Esophagus (tissue), 2 donors: ENCODE data around the gene EXOSC5. TPM values are rescaled to one million over a fixed set of nuclear protein-coding genes. Genes with fewer than 3 reads are reported as not detected.
"Not testable (repeated sequence)": the region's sequence is repeated elsewhere in the genome, so short reads cannot be mapped to it uniquely, and the experiment has no call there.

Source experiments
- H3K27ac ChIP-seq, 2 donors: one replicate each; pipeline ENCODE4 v1.5.1; 2013; ENCODE audit warnings: low read depth in 2 of 2, mild to moderate bottlenecking in 2 of 2, inconsistent platforms in 1 of 2, low read length in 1 of 2, moderate library complexity in 1 of 2
- H3K27me3 ChIP-seq, 2 donors: one replicate each; pipeline ENCODE4 v1.6.1; 2013; ENCODE audit warnings: low read length in 2 of 2, control low read depth in 1 of 2, mild to moderate bottlenecking in 1 of 2; ENCODE audit not compliant: insufficient read depth in 2 of 2, control insufficient read depth in 1 of 2
- H3K36me3 ChIP-seq, 2 donors: one replicate each; pipeline ENCODE4 v1.6.1; 2013; ENCODE audit warnings: low read length in 1 of 2; ENCODE audit not compliant: control insufficient read depth in 2 of 2, insufficient read depth in 2 of 2
- H3K4me1 ChIP-seq, 2 donors: one replicate each; pipeline ENCODE4 v1.6.1; 2013; ENCODE audit warnings: low read length in 1 of 2; ENCODE audit not compliant: control insufficient read depth in 2 of 2, insufficient read depth in 2 of 2
- H3K4me3 ChIP-seq, 2 donors: one replicate each; pipeline ENCODE4 v1.5.1; 2013; ENCODE audit warnings: low read length in 2 of 2, mild to moderate bottlenecking in 2 of 2, low read depth in 1 of 2, moderate library complexity in 1 of 2
- H3K9me3 ChIP-seq, 2 donors: one replicate each; pipeline ENCODE4 v1.6.1; 2013; ENCODE audit warnings: mild to moderate bottlenecking in 2 of 2, low read depth in 1 of 2, low read length in 1 of 2, moderate library complexity in 1 of 2; ENCODE audit not compliant: control insufficient read depth in 2 of 2, insufficient read depth in 1 of 2
- WGBS, 2 donors: extraction: QIAGEN DNeasy Blood & Tissue Kit; methylation state at CpG; one replicate each; pipeline ENCODE4 v1.1.7; 2013; 5-methylcytosine and 5-hydroxymethylcytosine counted together
- polyA plus RNA-seq, 2 donors: library from polyadenylated mRNA; stranded (reverse); fragments of 200-250 nt; gene quantifications; one replicate each; pipeline ENCODE4 v1.2.3, GENCODE V29; 2013
- donor health status: healthy with polysubstance abuse.
- donor health status: Bipolar disorder and iron deficiency.

The EXOSC5 gene
- polyA plus RNA-seq, 2 donors, result 26.3 to 31.9 TPM

- Histone ChIP-seq H3K9me3 (no peaks in the 10 kb centered on the region), H3K27me3 (no peaks in the 10 kb centered on the region), H3K4me1 (peaks cover 3 to 11% of the 10 kb centered on the region in 2 donors), H3K36me3 (peaks cover 0 to 15% of the 10 kb centered on the region in 2 donors), H3K4me3 (no peak overlapping the region), H3K27ac (peak overlapping the region in 1 of 2 donors; percentile 3)
- 57 to 67% methylated on average over 4 of the region's 4 CpGs for WGBS, 2 donors
Measured at GRCh38 chr19:41409288-41409687, 12.1 kb upstream of the EXOSC5 start.

GRCh38 chr19:41408846-41409245 lies 11.7 kb upstream of the EXOSC5 start:
- WGBS, 2 donors, result 90 to 91% methylated on average over 5 of the region's 5 CpGs
- H3K36me3 ChIP-seq, result peaks cover 0 to 15% of the 10 kb centered on the region in 2 donors
- H3K4me1 ChIP-seq, result peaks cover 3 to 11% of the 10 kb centered on the region in 2 donors
- H3K27me3 ChIP-seq, H3K9me3 ChIP-seq, H3K4me3 ChIP-seq: not testable (repeated sequence)
- peak overlapping the region in 1 of 2 donors; percentile 3 for H3K27ac ChIP-seq

- Histone ChIP-seq H3K36me3 (peaks cover 0 to 12% of the 10 kb centered on the region in 2 donors), H3K4me1 (peaks cover 5 to 15% of the 10 kb centered on the region in 2 donors), H3K9me3 (no peaks in the 10 kb centered on the region), H3K4me3 (no peak overlapping the region), H3K27ac (no peak overlapping the region), H3K27me3 (no peaks in the 10 kb centered on the region)
- WGBS, 2 donors, result 77% methylated on average over 4 of the region's 4 CpGs
Measured at GRCh38 chr19:41408256-41408655, 11.1 kb upstream of the EXOSC5 start.

GRCh38 chr19:41407271-41407670 lies 10.1 kb upstream of the EXOSC5 start:
- WGBS, 2 donors, result 59 to 60% methylated on average over 4 of the region's 4 CpGs
- peak overlapping the region; percentile 12 to 53 for H3K27ac ChIP-seq
- no peaks in the 10 kb centered on the region for H3K27me3 ChIP-seq
- H3K4me1 ChIP-seq, result peaks cover 5 to 18% of the 10 kb centered on the region in 2 donors
- H3K36me3 ChIP-seq, result peaks cover 0 to 10% of the 10 kb centered on the region in 2 donors
- H3K9me3 ChIP-seq, result no peaks in the 10 kb centered on the region
- H3K4me3 ChIP-seq, result no peak overlapping the region

GRCh38 chr19:41405776-41406175 lies 8.6 kb upstream of the EXOSC5 start:
- Histone ChIP-seq H3K27me3 (no peaks in the 10 kb centered on the region), H3K27ac (peak overlapping the region; percentile 92 to 94), H3K9me3 (no peaks in the 10 kb centered on the region), H3K36me3 (peaks cover 0 to 9% of the 10 kb centered on the region in 2 donors), H3K4me1 (peaks cover 2 to 15% of the 10 kb centered on the region in 2 donors), H3K4me3 (no peak overlapping the region)
- 72 to 76% methylated on average over 6 of the region's 6 CpGs for WGBS, 2 donors

- Histone ChIP-seq H3K4me3 (no peak overlapping the region), H3K9me3 (no peaks in the 10 kb centered on the region), H3K27me3 (no peaks in the 10 kb centered on the region), H3K36me3 (peaks cover 0 to 6% of the 10 kb centered on the region in 2 donors), H3K27ac (peak overlapping the region; percentile 57 to 72), H3K4me1 (peaks cover 2 to 18% of the 10 kb centered on the region in 2 donors)
- 51 to 64% methylated on average over 12 of the region's 12 CpGs for WGBS, 2 donors
Measured at GRCh38 chr19:41403181-41403970, 6.2 kb upstream of the EXOSC5 start.

GRCh38 chr19:41402010-41402409 lies 4.9 kb upstream of the EXOSC5 start:
- H3K4me3 ChIP-seq, result no peak overlapping the region
- H3K9me3 ChIP-seq, result no peaks in the 10 kb centered on the region
- H3K27me3 ChIP-seq, result no peaks in the 10 kb centered on the region
- peaks cover 2 to 18% of the 10 kb centered on the region in 2 donors for H3K4me1 ChIP-seq
- peaks cover 0 to 3% of the 10 kb centered on the region in 2 donors for H3K36me3 ChIP-seq
- WGBS, 2 donors, result 70 to 75% methylated on average over 3 of the region's 3 CpGs
- peak overlapping the region in 1 of 2 donors; percentile 72 for H3K27ac ChIP-seq

- H3K4me3 ChIP-seq, result no peak overlapping the region
- H3K27me3 ChIP-seq, result no peaks in the 10 kb centered on the region
- 72 to 75% methylated on average over 4 of the region's 4 CpGs for WGBS, 2 donors
- no peaks in the 10 kb centered on the region for H3K9me3 ChIP-seq
- H3K36me3 ChIP-seq, result peaks cover 0 to 3% of the 10 kb centered on the region in 2 donors
- H3K27ac ChIP-seq, result peak overlapping the region; percentile 72 to 89
- peaks cover 2 to 18% of the 10 kb centered on the region in 2 donors for H3K4me1 ChIP-seq
Measured at GRCh38 chr19:41401483-41401882, 4.3 kb upstream of the EXOSC5 start.

GRCh38 chr19:41399525-41399924 lies 2.4 kb upstream of the EXOSC5 start:
- Histone ChIP-seq H3K4me1 (peaks cover 2 to 13% of the 10 kb centered on the region in 2 donors), H3K27ac (no peak overlapping the region), H3K4me3 (peak overlapping the region in 1 of 2 donors; percentile 97), H3K27me3 (no peaks in the 10 kb centered on the region), H3K36me3 (peaks cover 0 to 3% of the 10 kb centered on the region in 2 donors), H3K9me3 (no peaks in the 10 kb centered on the region)
- WGBS, 2 donors, result 88 to 91% methylated on average over 2 of the region's 2 CpGs
